RWPE2 (cell line): ENCODE measurements around the gene LRRC75B.

Source experiments
- ATAC-seq: fragments of 200-7000 bp; cut with Tn5 transposase; 3 replicates; pipeline ENCODE4 v1.9.1; 2021; ENCODE audit warnings: low read depth
- DNase-seq: peaks from one replicate; pipeline ENCODE4 v3.0.0-alpha.2; 2020; ENCODE audit warnings: low spot score
- H3K27ac ChIP-seq: fragments of 450-650 bp; 2 replicates; pipeline ENCODE4 v1.5.1; 2017; ENCODE audit warnings: mild to moderate bottlenecking; ENCODE audit not compliant: poor library complexity, severe bottlenecking
- H3K27me3 ChIP-seq: fragments of 250-450 bp; sonication (Bioruptor Pico); 2 replicates; pipeline ENCODE4 v1.5.1; 2021; ENCODE audit warnings: mild to moderate bottlenecking, moderate library complexity; ENCODE audit not compliant: insufficient read depth, poor library complexity, severe bottlenecking
- H3K36me3 ChIP-seq: fragments of 250-450 bp; sonication (Bioruptor Pico); 2 replicates; pipeline ENCODE4 v1.5.1; 2020; ENCODE audit warnings: low read depth, mild to moderate bottlenecking, moderate library complexity
- H3K4me1 ChIP-seq: fragments of 250-450 bp; sonication (Bioruptor Pico); 2 replicates; pipeline ENCODE4 v1.5.1; 2021; ENCODE audit warnings: mild to moderate bottlenecking, moderate library complexity; ENCODE audit not compliant: insufficient read depth, poor library complexity, severe bottlenecking
- H3K4me3 ChIP-seq: fragments of 250-450 bp; sonication (Bioruptor Pico); 2 replicates; pipeline ENCODE4 v1.5.1; 2021; ENCODE audit warnings: mild to moderate bottlenecking, moderate library complexity; ENCODE audit not compliant: severe bottlenecking
- H3K9me3 ChIP-seq: fragments of 250-450 bp; sonication (Bioruptor Pico); 2 replicates; pipeline ENCODE4 v1.5.1; 2021; ENCODE audit warnings: mild to moderate bottlenecking, moderate library complexity; ENCODE audit not compliant: severe bottlenecking
- CTCF ChIP-seq: fragments of 450-650 bp; IDR thresholded peaks from one replicate; pipeline ENCODE4 v1.5.1; 2017; ENCODE audit warnings: mild to moderate bottlenecking, moderate library complexity; ENCODE audit not compliant: poor library complexity, severe bottlenecking

LRRC75B gene

GRCh38 chr22:24585461-24585860, 7.4 kb downstream of the LRRC75B start:
- DNase-seq (no peak), ATAC-seq (no peak)
- no peak overlapping the region for H3K27ac ChIP-seq
- H3K4me1 ChIP-seq = peaks cover 5% of the 10 kb centered on the region
- H3K27me3 ChIP-seq = no peaks in the 10 kb centered on the region
- no peak overlapping the region for H3K4me3 ChIP-seq
- H3K36me3 ChIP-seq = no peaks in the 10 kb centered on the region
- no peak for TF ChIP-seq CTCF
- H3K9me3 ChIP-seq = no peaks in the 10 kb centered on the region

- DNase-seq = no peak
- Histone ChIP-seq H3K27ac (no peak overlapping the region), H3K36me3 (no peaks in the 10 kb centered on the region), H3K27me3 (no peaks in the 10 kb centered on the region), H3K4me3 (no peak overlapping the region), H3K9me3 (no peaks in the 10 kb centered on the region), H3K4me1 (peaks cover 10% of the 10 kb centered on the region)
- no peak for TF ChIP-seq CTCF
- no peak for ATAC-seq
These were observed 7.9 kb downstream of the LRRC75B start for GRCh38 chr22:24584871-24585411.

GRCh38 chr22:24584166-24584790, 8.6 kb downstream of the LRRC75B start:
- H3K4me3 ChIP-seq = no peak overlapping the region
- no peaks in the 10 kb centered on the region for H3K27me3 ChIP-seq
- ATAC-seq (no peak), DNase-seq (no peak)
- H3K4me1 ChIP-seq = peaks cover 17% of the 10 kb centered on the region
- TF ChIP-seq CTCF = no peak
- H3K27ac ChIP-seq = no peak overlapping the region
- no peaks in the 10 kb centered on the region for H3K9me3 ChIP-seq
- no peaks in the 10 kb centered on the region for H3K36me3 ChIP-seq

GRCh38 chr22:24583221-24584165, 9.4 kb downstream of the LRRC75B start:
- peaks cover 25% of the 10 kb centered on the region for H3K4me1 ChIP-seq
- H3K9me3 ChIP-seq = no peaks in the 10 kb centered on the region
- no peak for TF ChIP-seq CTCF
- ATAC-seq = no peak
- H3K4me3 ChIP-seq = no peak overlapping the region
- H3K36me3 ChIP-seq = no peaks in the 10 kb centered on the region
- no peak for DNase-seq
- no peak overlapping the region for H3K27ac ChIP-seq
- H3K27me3 ChIP-seq = no peaks in the 10 kb centered on the region
